Measurements from ENCODE around the gene NUDT14.

NUDT14 gene

GRCh38 chr14:105148604-105149145 is 32.4 kb downstream of the NUDT14 start:
- DNase-seq (ENCODE audit: extremely low read depth, low read depth) = no peak
- no peak for TF ChIP-seq CTCF (IDR thresholded peaks at IDR 0.05; ENCODE audit: low read depth, low read length, missing control alignments)
- H3K4me3 ChIP-seq (replicated peaks; ENCODE audit: low read depth, low read length) = no peak overlapping the region

- TF ChIP-seq CTCF (IDR thresholded peaks at IDR 0.05; ENCODE audit: low read depth, low read length, missing control alignments) = no peak
- no peak overlapping the region for H3K4me3 ChIP-seq (replicated peaks; ENCODE audit: low read depth, low read length)
- no peak for DNase-seq (ENCODE audit: extremely low read depth, low read depth)
Observed at GRCh38 chr14:105147671-105148603, 33.2 kb downstream of the NUDT14 start.

GRCh38 chr14:105146976-105147635 is 34.0 kb downstream of the NUDT14 start:
- no peak for DNase-seq (ENCODE audit: extremely low read depth, low read depth)
- no peak overlapping the region for H3K4me3 ChIP-seq (replicated peaks; ENCODE audit: low read depth, low read length)
- no peak for TF ChIP-seq CTCF (IDR thresholded peaks at IDR 0.05; ENCODE audit: low read depth, low read length, missing control alignments)

GRCh38 chr14:105146181-105146975 is 34.7 kb downstream of the NUDT14 start:
- TF ChIP-seq CTCF (IDR thresholded peaks at IDR 0.05; ENCODE audit: low read depth, low read length, missing control alignments) = no peak
- no peak overlapping the region for H3K4me3 ChIP-seq (replicated peaks; ENCODE audit: low read depth, low read length)
- DNase-seq (ENCODE audit: extremely low read depth, low read depth) = no peak

- H3K4me3 ChIP-seq (replicated peaks; ENCODE audit: low read depth, low read length) = no peak overlapping the region
- no peak for DNase-seq (ENCODE audit: extremely low read depth, low read depth)
- TF ChIP-seq CTCF (IDR thresholded peaks at IDR 0.05; ENCODE audit: low read depth, low read length, missing control alignments) = no peak
Observed at GRCh38 chr14:105145381-105146180, 35.5 kb downstream of the NUDT14 start.

Data from HFF-Myc (cell line).